Measurements from ENCODE around the gene KCNA3.

Gene KCNA3

GRCh38 chr1:110647254-110647891, 27.4 kb downstream of the KCNA3 start:
- DNase-seq (ENCODE audit: low spot score), result no peak
- TF ChIP-seq CTCF (IDR thresholded peaks at IDR 0.05; ENCODE audit: borderline replicate concordance, control extremely low read depth, extremely low read depth, insufficient read depth, missing control alignments), result no peak
- in situ Hi-C loops (cut with MboI; ENCODE audit: low sequenced_read_pairs, unreplicated experiment), result no loop called here

GRCh38 chr1:110645821-110646735, 28.7 kb downstream of the KCNA3 start:
- no peak for TF ChIP-seq CTCF (IDR thresholded peaks at IDR 0.05; ENCODE audit: borderline replicate concordance, control extremely low read depth, extremely low read depth, insufficient read depth, missing control alignments)
- no peak for DNase-seq (ENCODE audit: low spot score)
- in situ Hi-C loops (cut with MboI; ENCODE audit: low sequenced_read_pairs, unreplicated experiment), result no loop called here

GRCh38 chr1:110645211-110645610, 29.5 kb downstream of the KCNA3 start:
- in situ Hi-C loops (cut with MboI; ENCODE audit: low sequenced_read_pairs, unreplicated experiment), result no loop called here
- no peak for TF ChIP-seq CTCF (IDR thresholded peaks at IDR 0.05; ENCODE audit: borderline replicate concordance, control extremely low read depth, extremely low read depth, insufficient read depth, missing control alignments)
- DNase-seq (ENCODE audit: low spot score), result no peak

GRCh38 chr1:110643879-110644472, 30.8 kb downstream of the KCNA3 start:
- in situ Hi-C loops (cut with MboI; ENCODE audit: low sequenced_read_pairs, unreplicated experiment), result no loop called here
- no peak for TF ChIP-seq CTCF (IDR thresholded peaks at IDR 0.05; ENCODE audit: borderline replicate concordance, control extremely low read depth, extremely low read depth, insufficient read depth, missing control alignments)
- DNase-seq (ENCODE audit: low spot score), result no peak

- DNase-seq (ENCODE audit: low spot score), result no peak
- no peak for TF ChIP-seq CTCF (IDR thresholded peaks at IDR 0.05; ENCODE audit: borderline replicate concordance, control extremely low read depth, extremely low read depth, insufficient read depth, missing control alignments)
- in situ Hi-C loops (cut with MboI; ENCODE audit: low sequenced_read_pairs, unreplicated experiment), result no loop called here
Measured at GRCh38 chr1:110639724-110640386, 34.9 kb downstream of the KCNA3 start.

- TF ChIP-seq CTCF (IDR thresholded peaks at IDR 0.05; ENCODE audit: borderline replicate concordance, control extremely low read depth, extremely low read depth, insufficient read depth, missing control alignments), result no peak
- no peak for DNase-seq (ENCODE audit: low spot score)
- in situ Hi-C loops (cut with MboI; ENCODE audit: low sequenced_read_pairs, unreplicated experiment), result no loop called here
Measured at GRCh38 chr1:110638556-110638955, 36.2 kb downstream of the KCNA3 start.

All from GM13976 (cell line).